ENCODE measurements around the gene RDH13.

DNA sequence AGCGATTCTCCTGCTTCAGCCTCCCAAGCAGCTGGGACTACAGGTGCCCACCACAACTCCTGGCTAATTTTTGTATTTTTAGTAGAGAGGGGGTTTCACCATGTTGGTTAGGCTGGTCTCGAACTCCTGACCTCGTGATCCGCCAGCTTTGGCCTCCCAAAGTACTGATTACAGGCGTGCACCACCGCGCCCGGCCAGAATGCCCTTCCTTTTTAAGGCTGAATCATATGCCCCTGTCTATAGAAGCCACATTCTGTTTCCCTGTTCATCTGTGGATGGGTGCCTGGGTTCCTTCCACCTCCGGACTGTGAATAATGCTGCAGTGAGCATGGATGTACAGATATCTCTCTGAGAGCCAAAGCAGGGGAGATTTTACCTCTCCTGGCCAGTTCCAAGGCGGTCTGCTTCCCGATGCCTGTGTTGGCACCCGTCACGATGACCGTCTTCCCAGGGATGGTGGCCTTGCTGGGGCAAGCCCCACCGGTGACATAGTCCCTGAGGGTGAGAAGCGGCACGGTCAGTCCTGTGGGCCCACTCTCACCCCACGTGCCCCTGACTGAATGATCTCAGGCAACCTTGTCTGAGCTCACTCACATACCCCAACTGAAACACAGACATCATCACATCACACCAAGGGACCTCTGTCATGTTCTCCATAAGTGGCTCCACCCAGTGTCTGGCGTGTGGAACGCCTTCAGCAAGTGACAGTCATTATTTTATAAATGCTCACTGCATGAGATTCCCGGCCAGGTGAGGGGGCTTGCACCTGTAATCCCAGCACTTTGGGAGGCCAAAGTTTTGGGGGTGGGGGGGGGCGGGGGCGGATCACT, 4.0 kb downstream of the RDH13 start:
- TF ChIP-seq, protein P1, sequence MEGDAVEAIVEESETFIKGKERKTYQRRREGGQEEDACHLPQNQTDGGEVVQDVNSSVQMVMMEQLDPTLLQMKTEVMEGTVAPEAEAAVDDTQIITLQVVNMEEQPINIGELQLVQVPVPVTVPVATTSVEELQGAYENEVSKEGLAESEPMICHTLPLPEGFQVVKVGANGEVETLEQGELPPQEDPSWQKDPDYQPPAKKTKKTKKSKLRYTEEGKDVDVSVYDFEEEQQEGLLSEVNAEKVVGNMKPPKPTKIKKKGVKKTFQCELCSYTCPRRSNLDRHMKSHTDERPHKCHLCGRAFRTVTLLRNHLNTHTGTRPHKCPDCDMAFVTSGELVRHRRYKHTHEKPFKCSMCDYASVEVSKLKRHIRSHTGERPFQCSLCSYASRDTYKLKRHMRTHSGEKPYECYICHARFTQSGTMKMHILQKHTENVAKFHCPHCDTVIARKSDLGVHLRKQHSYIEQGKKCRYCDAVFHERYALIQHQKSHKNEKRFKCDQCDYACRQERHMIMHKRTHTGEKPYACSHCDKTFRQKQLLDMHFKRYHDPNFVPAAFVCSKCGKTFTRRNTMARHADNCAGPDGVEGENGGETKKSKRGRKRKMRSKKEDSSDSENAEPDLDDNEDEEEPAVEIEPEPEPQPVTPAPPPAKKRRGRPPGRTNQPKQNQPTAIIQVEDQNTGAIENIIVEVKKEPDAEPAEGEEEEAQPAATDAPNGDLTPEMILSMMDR (IDR thresholded peaks at IDR 0.05): no peak
- TF ChIP-seq FOSB (CRISPR knock-in tag; IDR thresholded peaks at IDR 0.05): no peak
- no peak for TF ChIP-seq MAZ (IDR thresholded peaks at IDR 0.05; ENCODE audit: borderline replicate concordance, low read depth, low read length)
- TF ChIP-seq EP300 (IDR thresholded peaks at IDR 0.05): no peak
- TF ChIP-seq, protein P2, sequence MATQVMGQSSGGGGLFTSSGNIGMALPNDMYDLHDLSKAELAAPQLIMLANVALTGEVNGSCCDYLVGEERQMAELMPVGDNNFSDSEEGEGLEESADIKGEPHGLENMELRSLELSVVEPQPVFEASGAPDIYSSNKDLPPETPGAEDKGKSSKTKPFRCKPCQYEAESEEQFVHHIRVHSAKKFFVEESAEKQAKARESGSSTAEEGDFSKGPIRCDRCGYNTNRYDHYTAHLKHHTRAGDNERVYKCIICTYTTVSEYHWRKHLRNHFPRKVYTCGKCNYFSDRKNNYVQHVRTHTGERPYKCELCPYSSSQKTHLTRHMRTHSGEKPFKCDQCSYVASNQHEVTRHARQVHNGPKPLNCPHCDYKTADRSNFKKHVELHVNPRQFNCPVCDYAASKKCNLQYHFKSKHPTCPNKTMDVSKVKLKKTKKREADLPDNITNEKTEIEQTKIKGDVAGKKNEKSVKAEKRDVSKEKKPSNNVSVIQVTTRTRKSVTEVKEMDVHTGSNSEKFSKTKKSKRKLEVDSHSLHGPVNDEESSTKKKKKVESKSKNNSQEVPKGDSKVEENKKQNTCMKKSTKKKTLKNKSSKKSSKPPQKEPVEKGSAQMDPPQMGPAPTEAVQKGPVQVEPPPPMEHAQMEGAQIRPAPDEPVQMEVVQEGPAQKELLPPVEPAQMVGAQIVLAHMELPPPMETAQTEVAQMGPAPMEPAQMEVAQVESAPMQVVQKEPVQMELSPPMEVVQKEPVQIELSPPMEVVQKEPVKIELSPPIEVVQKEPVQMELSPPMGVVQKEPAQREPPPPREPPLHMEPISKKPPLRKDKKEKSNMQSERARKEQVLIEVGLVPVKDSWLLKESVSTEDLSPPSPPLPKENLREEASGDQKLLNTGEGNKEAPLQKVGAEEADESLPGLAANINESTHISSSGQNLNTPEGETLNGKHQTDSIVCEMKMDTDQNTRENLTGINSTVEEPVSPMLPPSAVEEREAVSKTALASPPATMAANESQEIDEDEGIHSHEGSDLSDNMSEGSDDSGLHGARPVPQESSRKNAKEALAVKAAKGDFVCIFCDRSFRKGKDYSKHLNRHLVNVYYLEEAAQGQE (IDR thresholded peaks at IDR 0.05): no peak
- no peak for TF ChIP-seq RAD21 (conservative IDR thresholded peaks at IDR 0.05 in 1 of 2, IDR thresholded peaks at IDR 0.05 in 1 of 2)
- no peak for TF ChIP-seq CEBPB (IDR thresholded peaks at IDR 0.05)
- no peak for TF ChIP-seq JUN (IDR thresholded peaks at IDR 0.05)
- TF ChIP-seq HEYL (CRISPR knock-in tag; IDR thresholded peaks at IDR 0.05): no peak
- no peak for TF ChIP-seq KDM5A (IDR thresholded peaks at IDR 0.05)
- TF ChIP-seq, protein P3, sequence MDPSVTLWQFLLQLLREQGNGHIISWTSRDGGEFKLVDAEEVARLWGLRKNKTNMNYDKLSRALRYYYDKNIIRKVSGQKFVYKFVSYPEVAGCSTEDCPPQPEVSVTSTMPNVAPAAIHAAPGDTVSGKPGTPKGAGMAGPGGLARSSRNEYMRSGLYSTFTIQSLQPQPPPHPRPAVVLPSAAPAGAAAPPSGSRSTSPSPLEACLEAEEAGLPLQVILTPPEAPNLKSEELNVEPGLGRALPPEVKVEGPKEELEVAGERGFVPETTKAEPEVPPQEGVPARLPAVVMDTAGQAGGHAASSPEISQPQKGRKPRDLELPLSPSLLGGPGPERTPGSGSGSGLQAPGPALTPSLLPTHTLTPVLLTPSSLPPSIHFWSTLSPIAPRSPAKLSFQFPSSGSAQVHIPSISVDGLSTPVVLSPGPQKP (IDR thresholded peaks at IDR 0.05; ENCODE audit: low read depth, low read length): no peak
- TF ChIP-seq JUNB (IDR thresholded peaks at IDR 0.05): no peak
